AG10803 (cell line): Measurements from ENCODE around the gene LPP.

Experiments used
- DNase-seq: peaks from one replicate; pipeline ENCODE4 v3.0.0; 2010; ENCODE audit warnings: low read depth
- H3K4me3 ChIP-seq: 2 replicates; pipeline ENCODE4 v1.5.1; 2011; ENCODE audit warnings: mild to moderate bottlenecking, low read length, control low read depth
- CTCF ChIP-seq: conservative IDR thresholded peaks from 2 replicates; pipeline ENCODE4 v1.5.1; 2011; ENCODE audit warnings: mild to moderate bottlenecking, low read length, control low read depth, inconsistent platforms

The LPP gene

GRCh38 chr3:188528396-188528795 lies 374.4 kb downstream of the LPP start:
- TF ChIP-seq CTCF: no peak
- no peak for DNase-seq
- no peak overlapping the region for H3K4me3 ChIP-seq

DNA sequence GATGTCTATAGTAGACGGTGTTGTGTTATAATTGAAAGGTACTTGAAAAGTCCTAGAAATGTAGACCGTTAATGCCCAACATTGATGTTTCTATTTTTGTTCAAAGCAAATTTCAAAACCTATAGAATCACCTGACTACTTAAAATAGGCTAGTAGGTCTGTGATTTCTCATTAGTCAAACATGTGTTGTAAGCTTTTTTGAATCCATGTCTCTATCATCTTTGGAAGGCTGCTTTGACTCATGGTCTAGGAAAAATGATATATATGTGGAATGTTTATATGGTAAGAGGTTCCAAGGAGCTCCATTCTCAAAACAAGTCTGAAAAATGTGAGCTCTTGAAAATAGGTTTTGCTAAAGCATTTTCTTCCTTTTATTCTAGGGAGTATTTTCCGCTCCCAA lies 375.3 kb downstream of the LPP start:
- peak; percentile 19 for DNase-seq
- TF ChIP-seq CTCF: no peak

DNA sequence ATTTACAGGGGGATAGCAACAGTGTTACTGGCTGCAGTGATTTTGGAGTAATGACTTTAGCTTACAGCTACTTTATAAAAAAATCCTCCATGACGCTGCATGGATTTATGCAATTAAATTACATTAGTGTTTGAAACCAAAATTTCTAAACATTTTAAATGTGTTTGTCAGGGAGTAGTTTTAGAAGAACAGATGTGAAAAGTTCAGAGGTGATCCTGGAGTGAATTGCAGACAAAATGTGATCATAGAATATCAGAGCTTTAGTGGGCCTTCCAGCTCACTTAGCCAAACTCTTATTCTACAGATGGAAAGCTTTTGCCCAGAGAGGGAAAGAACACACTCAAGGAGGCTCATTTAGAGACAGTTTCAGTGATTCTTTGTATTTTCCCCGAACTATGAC lies 376.3 kb downstream of the LPP start:
- no peak for DNase-seq
- H3K4me3 ChIP-seq: no peak overlapping the region
- no peak for TF ChIP-seq CTCF

More for the DNA sequence above, 375.3 kb downstream of the LPP start:
- H3K4me3 ChIP-seq: no peak overlapping the region

GRCh38 chr3:188531210-188531609 lies 377.3 kb downstream of the LPP start:
- TF ChIP-seq CTCF: no peak

DNA sequence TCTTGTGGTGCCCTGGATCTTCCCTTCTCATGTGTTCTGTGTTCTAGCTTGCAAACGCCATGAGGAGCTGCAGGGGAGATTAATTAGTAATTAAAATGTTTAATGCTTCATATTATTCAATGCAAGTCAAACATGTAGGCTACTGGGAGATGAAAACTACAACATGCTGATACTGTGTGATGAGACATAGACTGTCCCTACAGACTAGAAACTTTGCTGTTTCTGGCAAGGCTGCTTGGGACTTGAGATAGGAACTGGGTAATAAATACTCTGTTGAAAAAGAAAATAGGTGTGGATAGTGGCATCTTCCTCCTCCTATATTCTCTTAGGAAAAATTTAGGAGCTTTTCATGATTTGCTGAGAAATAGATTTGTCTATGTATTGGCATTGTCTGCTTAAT lies 379.2 kb downstream of the LPP start:
- TF ChIP-seq CTCF: no peak
- H3K4me3 ChIP-seq: no peak overlapping the region
- DNase-seq: no peak

More at GRCh38 chr3:188531210-188531609, 377.3 kb downstream of the LPP start:
- H3K4me3 ChIP-seq: no peak overlapping the region
- DNase-seq: peak; percentile 73

- DNase-seq: no peak
- TF ChIP-seq CTCF: no peak
Observed at GRCh38 chr3:188533612-188534357, 379.8 kb downstream of the LPP start.

GRCh38 chr3:188534633-188535032 lies 380.7 kb downstream of the LPP start:
- no peak for DNase-seq

More at GRCh38 chr3:188533612-188534357, 379.8 kb downstream of the LPP start:
- no peak overlapping the region for H3K4me3 ChIP-seq

More at GRCh38 chr3:188534633-188535032, 380.7 kb downstream of the LPP start:
- no peak for TF ChIP-seq CTCF
- H3K4me3 ChIP-seq: no peak overlapping the region
